B cell (primary cell): ENCODE measurements around the gene P2RX7. TPM values are rescaled to one million over a fixed set of nuclear protein-coding genes. Genes with fewer than 3 reads are reported as not detected.

ENCODE experiments used
- ATAC-seq: fragments of 200-7000 bp; cut with Tn5 transposase; one replicate; pipeline ENCODE4 v1.10.0; 2021; ENCODE audit warnings: low read depth, mild to moderate bottlenecking, moderate number of reproducible peaks, moderate library complexity
- CTCF ChIA-PET: fragments of 350-600 bp; sonication (Branson Sonifier 250); formaldehyde crosslinking; loops from one replicate; lab custom pipeline; 2021; ENCODE audit warnings: antibody characterized with exemption, inconsistent platforms; lab: Charles Lee
- POLR2A ChIA-PET: fragments of 350-600 bp; sonication (Branson Sonifier 250); formaldehyde crosslinking; loops from one replicate; lab custom pipeline; 2021; ENCODE audit warnings: antibody characterized with exemption; lab: Charles Lee
- DNase-seq: peaks from one replicate; pipeline ENCODE4 v3.0.0; 2013
- H2AFZ ChIP-seq: 2 replicates; pipeline ENCODE4 v1.6.1; 2012; ENCODE audit warnings: mild to moderate bottlenecking, low read depth, low read length; ENCODE audit not compliant: insufficient read depth, poor library complexity, severe bottlenecking
- H3K27ac ChIP-seq, 2 donors: 1 replicate in 1 of 2; 2 replicates in 1 of 2; pipeline ENCODE4 v1.5.1; 2012 to 2013; ENCODE audit warnings: low read length in 2 of 2, mild to moderate bottlenecking in 2 of 2, moderate library complexity in 1 of 2
- H3K27me3 ChIP-seq, 4 experiments: fragments of 200-600 bp in 1 of 4; sonication (generic) in 1 of 4; replicated peaks in 1 of 4; 1 replicate in 2 of 4; 2 replicates in 2 of 4; pipeline versions ENCODE4 v1.6.1 to v1.7.0; 2013 to 2016; ENCODE audit warnings: low read length in 3 of 4, mild to moderate bottlenecking in 2 of 4, mixed read lengths in 1 of 4, moderate library complexity in 1 of 4; ENCODE audit not compliant: insufficient read depth in 4 of 4, control insufficient read depth in 3 of 4; ENCODE audit errors: control extremely low read depth in 1 of 4
- H3K36me3 ChIP-seq, 2 experiments: replicated peaks in 1 of 2; 1 replicate in 1 of 2; 2 replicates in 1 of 2; pipeline versions ENCODE4 v1.6.1 to v1.7.1; 2013; ENCODE audit warnings: low read length in 1 of 2; ENCODE audit not compliant: insufficient read depth in 2 of 2, control insufficient read depth in 1 of 2; ENCODE audit errors: control extremely low read depth in 1 of 2, extremely low read depth in 1 of 2
- H3K4me1 ChIP-seq, 2 donors: fragments of 200-600 bp in 1 of 2; sonication (generic) in 1 of 2; 1 replicate in 1 of 2; 2 replicates in 1 of 2; pipeline versions ENCODE4 v1.5.1 to v1.6.1; 2013 to 2017; ENCODE audit warnings: low read length in 2 of 2; ENCODE audit not compliant: control insufficient read depth in 2 of 2, insufficient read depth in 2 of 2
- H3K4me2 ChIP-seq: replicated peaks from 2 replicates; pipeline ENCODE3; 2012; ENCODE audit warnings: mild to moderate bottlenecking, low read depth, low read length; ENCODE audit not compliant: poor library complexity, severe bottlenecking
- H3K4me3 ChIP-seq, 5 experiments: fragments of 200-600 bp in 1 of 5; sonication (generic) in 1 of 5; 1 replicate in 3 of 5; 2 replicates in 2 of 5; pipeline versions ENCODE4 v1.5.1 to v1.7.0; 2011 to 2016; ENCODE audit warnings: low read length in 4 of 5, mild to moderate bottlenecking in 4 of 5, low read depth in 2 of 5, control low read depth in 1 of 5, moderate library complexity in 1 of 5; ENCODE audit not compliant: insufficient read depth in 1 of 5; ENCODE audit errors: control extremely low read depth in 1 of 5, extremely low read depth in 1 of 5
- H3K79me2 ChIP-seq: fragments of 200-600 bp; sonication (generic); one replicate; pipeline ENCODE4 v1.6.0; 2016; ENCODE audit warnings: low read length; ENCODE audit not compliant: control insufficient read depth, insufficient read depth
- H3K9ac ChIP-seq: fragments of 200-600 bp; sonication (generic); 2 replicates; pipeline ENCODE4 v1.6.1; 2017; ENCODE audit warnings: mild to moderate bottlenecking, low read length, moderate library complexity
- H3K9me3 ChIP-seq, 3 donors: one replicate each; pipeline versions ENCODE4 v1.6.1 to v1.7.1; 2013; ENCODE audit warnings: low read length in 2 of 3; ENCODE audit not compliant: control insufficient read depth in 2 of 3, insufficient read depth in 1 of 3; ENCODE audit errors: control extremely low read depth in 1 of 3
- H4K20me1 ChIP-seq: 2 replicates; pipeline ENCODE4 v1.6.0; 2012; ENCODE audit warnings: mild to moderate bottlenecking, low read length; ENCODE audit not compliant: insufficient read depth, control insufficient read depth, poor library complexity, severe bottlenecking
- H3K27ac Mint-ChIP-seq: one replicate; pipeline ENCODE4 v1.8.0; 2021; ENCODE audit warnings: mixed read lengths
- H3K27me3 Mint-ChIP-seq: one replicate; pipeline ENCODE4 v1.8.0; 2021; ENCODE audit warnings: mixed read lengths
- H3K4me1 Mint-ChIP-seq: one replicate; pipeline ENCODE4 v1.8.0; 2021; ENCODE audit warnings: mixed read lengths
- H3K4me3 Mint-ChIP-seq: one replicate; pipeline ENCODE4 v1.8.0; 2021; ENCODE audit warnings: mixed read lengths
- H3K9me3 Mint-ChIP-seq: one replicate; pipeline ENCODE4 v1.8.0; 2022; ENCODE audit warnings: mixed read lengths; ENCODE audit not compliant: insufficient read depth
- CTCF ChIP-seq: fragments of 200-600 bp; IDR thresholded peaks from one replicate; pipeline ENCODE4 v1.8.0; 2022; ENCODE audit warnings: antibody characterized with exemption, mild to moderate bottlenecking
- EZH2 ChIP-seq: IDR thresholded peaks from 2 replicates; pipeline ENCODE4 v1.6.1; 2012; ENCODE audit warnings: borderline replicate concordance, low read depth, mild to moderate bottlenecking, moderate library complexity, low read length; ENCODE audit not compliant: insufficient read depth, poor library complexity, severe bottlenecking
- WGBS: methylation state at CpG from one replicate; pipeline ENCODE4 v1.1.5; 2013; ENCODE audit warnings: missing lambda C conversion rate; ENCODE audit not compliant: insufficient coverage; 5-methylcytosine and 5-hydroxymethylcytosine counted together
- intact Hi-C: fragments of 100-400 bp; cut with micrococcal nuclease; formaldehyde crosslinking; loops from one replicate; pipeline ENCODE4 v1.10.0; 2022
- polyA plus RNA-seq: library from polyadenylated mRNA; depleted of rRNA; stranded (reverse); fragments of >200 nt; gene quantifications from 2 replicates; pipeline ENCODE4 v1.2.3, GENCODE V29; 2012
- total RNA-seq, 2 donors: library from RNA; stranded (reverse); fragments of 120-200 nt in 1 of 2; gene quantifications; 1 replicate in 1 of 2; 2 replicates in 1 of 2; pipeline versions ENCODE4 v1.2.3 to v1.2.4, GENCODE V29; 2013 to 2022

Gene P2RX7
- total and polyA plus RNA-seq, 2 donors (not counting 1 experiment from before 2014, with no cell fraction given), result 5.3 to 6.3 TPM

GRCh38 chr12:121191151-121191550, 58.5 kb downstream of the P2RX7 start:
- Histone ChIP-seq H3K27ac (no peak overlapping the region), H3K4me3 (no peak overlapping the region), H2AFZ (no peak overlapping the region), H4K20me1 (no peaks in the 10 kb centered on the region), H3K79me2 (no peaks in the 10 kb centered on the region), H3K9me3 (no peaks in the 10 kb centered on the region), H3K36me3 (no peaks in the 10 kb centered on the region), H3K9ac (no peak overlapping the region), H3K4me2 (no peak overlapping the region), H3K4me1 (no peaks in the 10 kb centered on the region), H3K27me3 (no peaks in the 10 kb centered on the region)
- H3K9me3 Mint-ChIP-seq, result peaks cover 3% of the 10 kb centered on the region
- intact Hi-C loops, result no loop called here
- CTCF ChIA-PET, result interaction anchor here (0.6 kb wide), 1 partner anchor 31 kb away, joined by 3 read pairs; no protein-coding TSS in a partner anchor
- ATAC-seq (no peak), DNase-seq (no peak)
- 100% methylated on average over 1 of the region's 3 CpGs for WGBS
- TF ChIP-seq CTCF (no peak), EZH2 (no peak)
- H3K4me3 Mint-ChIP-seq, result no peak overlapping the region
- H3K27ac Mint-ChIP-seq, result no peak overlapping the region
- no peaks in the 10 kb centered on the region for H3K27me3 Mint-ChIP-seq
- H3K4me1 Mint-ChIP-seq, result peaks cover 8% of the 10 kb centered on the region
- POLR2A ChIA-PET, result no interaction called here

- H3K4me1 Mint-ChIP-seq, result peaks cover 10% of the 10 kb centered on the region
- H3K9me3 ChIP-seq, result no peaks in the 10 kb centered on the region
- peak overlapping the region; percentile 16 for H3K9ac ChIP-seq
- peak overlapping the region; percentile 50 for H2AFZ ChIP-seq
- H3K4me3 ChIP-seq, result no peak overlapping the region
- H3K79me2 ChIP-seq, result no peaks in the 10 kb centered on the region
- H3K27ac ChIP-seq, result no peak overlapping the region
- no peaks in the 10 kb centered on the region for H3K27me3 ChIP-seq
- no peaks in the 10 kb centered on the region for H3K36me3 ChIP-seq
- peak overlapping the region; percentile 20 for H3K4me3 Mint-ChIP-seq
- H3K9me3 Mint-ChIP-seq, result no peaks in the 10 kb centered on the region
- H4K20me1 ChIP-seq, result no peaks in the 10 kb centered on the region
- DNase-seq, result peak; percentile 65
- H3K4me2 ChIP-seq, result peak overlapping the region; percentile 38
- H3K27ac Mint-ChIP-seq, result peak overlapping the region; percentile 57
- H3K4me1 ChIP-seq, result peaks cover 5 to 9% of the 10 kb centered on the region in 2 donors
- H3K27me3 Mint-ChIP-seq, result no peaks in the 10 kb centered on the region
- TF ChIP-seq CTCF (no peak), EZH2 (no peak)
- ChIA-PET CTCF (no interaction called here), POLR2A (no interaction called here)
- WGBS, result no CpG with 5 or more reads among the region's 6 CpGs
- ATAC-seq, result peak; percentile 57
- intact Hi-C loops, result no loop called here
These were observed 64.2 kb downstream of the P2RX7 start for GRCh38 chr12:121196902-121197301.
